ENCODE results near the gene CBX5. TPM values are rescaled to one million over a fixed set of nuclear protein-coding genes. Genes with fewer than 3 reads are reported as not detected.
A peak's percentile ranks its signal among the peaks of the same experiment; 100 is the strongest.

Gene CBX5
- total RNA-seq, 4 donors from 2014 or later: 56.2 to 97.4 (median 87.1) TPM

DNA sequence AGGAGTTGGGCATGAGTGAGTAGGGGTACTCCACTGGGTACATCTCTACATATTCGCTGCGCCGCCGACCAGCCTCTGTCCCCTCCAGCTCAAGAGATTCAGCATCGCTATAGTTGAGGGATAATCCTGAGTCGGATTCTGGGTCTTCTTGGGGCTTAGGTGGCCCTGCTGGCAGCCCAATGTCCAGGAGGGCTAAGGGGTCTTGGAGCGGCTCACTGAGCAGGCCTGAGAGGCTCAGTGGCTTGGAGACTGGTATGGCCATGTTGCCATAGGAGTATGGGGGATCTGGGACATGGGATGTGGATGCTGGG lies 13.0 kb upstream of the CBX5 start:
- no peaks in the 10 kb centered on the region for H3K27me3 ChIP-seq
- 95 to 99% methylated on average over 7 of the region's 7 CpGs for WGBS, 2 donors

GRCh38 chr12:54292083-54292930 lies 12.4 kb upstream of the CBX5 start:
- Histone ChIP-seq H3K4me3 (replicated peaks in 1 of 3) (no peak overlapping the region), H3K4me1 (peaks cover 11 to 18% of the 10 kb centered on the region in 2 donors), H3K36me3 (peaks cover 4 to 6% of the 10 kb centered on the region in 2 donors), H3K27me3 (no peaks in the 10 kb centered on the region), H3K27ac (no peak overlapping the region), H3K9me3 (no peaks in the 10 kb centered on the region)
- no peak for DNase-seq
- no peak for TF ChIP-seq POLR2A (IDR thresholded peaks at IDR 0.05)
- no peak for TF ChIP-seq CTCF (IDR thresholded peaks at IDR 0.05)
- 93 to 97% methylated on average over 22 to 28 of the region's 30 CpGs for WGBS, 2 donors
- intact Hi-C loops (cut with DNase I): loop anchor here (5.0 kb wide), 2 partner anchors 35 to 70 kb away; partner anchors contain the start of genes COPZ1 and GPR84

More for the DNA sequence above, 13.0 kb upstream of the CBX5 start:
- H3K36me3 ChIP-seq: no peaks in the 10 kb centered on the region
- no peak for TF ChIP-seq CTCF (IDR thresholded peaks at IDR 0.05)
- TF ChIP-seq POLR2A (IDR thresholded peaks at IDR 0.05): no peak
- no peak for DNase-seq
- intact Hi-C loops (cut with DNase I): loop anchor here (5.0 kb wide), 2 partner anchors 34 to 69 kb away; partner anchors contain the start of genes COPZ1 and GPR84
- H3K4me3 ChIP-seq (replicated peaks in 1 of 3): no peak overlapping the region
- H3K4me1 ChIP-seq: peaks cover 5 to 13% of the 10 kb centered on the region in 2 donors
- no peak overlapping the region for H3K27ac ChIP-seq
- no peaks in the 10 kb centered on the region for H3K9me3 ChIP-seq

- WGBS, 2 donors: 77 to 79% methylated on average over 8 of the region's 8 CpGs
- Histone ChIP-seq H3K36me3 (peaks cover 46 to 49% of the 10 kb centered on the region in 2 donors), H3K4me1 (peaks cover 30 to 42% of the 10 kb centered on the region in 2 donors), H3K27ac (peak overlapping the region in 2 of 3 donors; percentile 49 to 64), H3K9me3 (no peaks in the 10 kb centered on the region), H3K27me3 (no peaks in the 10 kb centered on the region), H3K4me3 (replicated peaks in 1 of 3) (no peak overlapping the region)
- no peak for DNase-seq
- intact Hi-C loops (cut with DNase I): no loop called here
- no peak for TF ChIP-seq POLR2A (IDR thresholded peaks at IDR 0.05)
- TF ChIP-seq CTCF (IDR thresholded peaks at IDR 0.05): no peak
These were observed 7.6 kb upstream of the CBX5 start for GRCh38 chr12:54287261-54288157.

DNA sequence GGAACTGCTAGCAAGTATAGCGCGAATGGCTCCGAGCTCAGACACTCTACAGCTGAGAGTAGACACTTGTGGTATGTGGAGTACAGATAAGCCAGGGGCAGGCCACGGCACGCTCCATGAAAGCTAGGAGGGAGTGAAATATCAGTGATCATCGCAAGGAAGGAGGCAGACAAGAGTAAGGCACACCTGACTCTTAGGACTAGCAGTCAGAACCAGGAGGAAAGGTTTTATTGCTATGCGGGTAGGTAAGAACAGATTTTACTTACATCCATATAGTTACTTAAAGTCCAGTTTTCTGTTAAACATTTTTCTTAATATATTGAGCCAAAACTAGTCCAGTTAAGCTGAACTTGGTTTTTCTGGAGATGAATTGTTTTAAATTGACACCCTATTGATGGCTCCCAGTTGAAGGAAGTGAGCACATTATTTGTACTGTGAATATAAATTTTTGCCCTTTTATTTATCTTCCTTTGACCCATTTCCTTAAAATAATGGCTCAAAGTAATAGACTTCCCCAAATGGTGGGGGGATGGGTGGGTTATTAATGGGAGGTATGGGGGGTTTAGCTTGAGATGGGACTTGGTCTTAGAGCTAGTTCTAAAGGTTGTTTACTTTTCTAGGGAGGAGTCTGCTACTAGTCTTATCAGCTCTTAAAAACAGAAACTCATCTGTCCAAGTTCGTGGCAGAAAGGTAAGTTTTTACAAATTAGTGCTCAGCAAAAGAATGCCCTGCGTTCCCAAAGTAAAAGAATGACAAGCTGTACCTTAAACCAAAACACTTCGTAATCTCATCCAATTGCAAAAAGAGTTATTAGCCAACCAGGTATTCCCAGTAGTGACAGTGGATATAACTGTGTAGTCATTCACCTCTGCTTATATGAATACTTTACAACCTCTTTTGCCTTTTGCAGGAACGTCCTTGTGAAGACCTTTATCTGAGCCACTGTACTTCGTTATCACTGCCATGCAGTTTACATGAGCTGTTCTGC lies 6.4 kb upstream of the CBX5 start:
- 73 to 79% methylated on average over 12 of the region's 12 CpGs for WGBS, 2 donors
- TF ChIP-seq POLR2A (IDR thresholded peaks at IDR 0.05): no peak
- no peak for TF ChIP-seq CTCF (IDR thresholded peaks at IDR 0.05)
- no peaks in the 10 kb centered on the region for H3K9me3 ChIP-seq
- H3K27ac ChIP-seq: no peak overlapping the region
- no peak for DNase-seq
- intact Hi-C loops (cut with DNase I): no loop called here
- H3K4me3 ChIP-seq (replicated peaks in 1 of 3): no peak overlapping the region
- no peaks in the 10 kb centered on the region for H3K27me3 ChIP-seq
- H3K4me1 ChIP-seq: peaks cover 42 to 53% of the 10 kb centered on the region in 2 donors
- peaks cover 57% of the 10 kb centered on the region in 2 donors for H3K36me3 ChIP-seq
